ENCODE measurements around the gene PTH.

PTH gene

GRCh38 chr11:13461291-13461690 is 34.5 kb downstream of the PTH start:
- H3K27ac ChIP-seq, result no peak overlapping the region
- no peak for TF ChIP-seq ZFX (IDR thresholded peaks at IDR 0.05; ENCODE audit: borderline replicate concordance)
- no peak for TF ChIP-seq CTCF (IDR thresholded peaks at IDR 0.05)

- no peak for TF ChIP-seq ZFX (IDR thresholded peaks at IDR 0.05; ENCODE audit: borderline replicate concordance)
- no peak overlapping the region for H3K27ac ChIP-seq
Measured at GRCh38 chr11:13450832-13451397, 44.9 kb downstream of the PTH start.

- TF ChIP-seq CTCF (IDR thresholded peaks at IDR 0.05), result no peak
- no peak for TF ChIP-seq ZFX (IDR thresholded peaks at IDR 0.05; ENCODE audit: borderline replicate concordance)
- no peak overlapping the region for H3K27ac ChIP-seq
Measured at GRCh38 chr11:13449522-13449921, 46.3 kb downstream of the PTH start.

GRCh38 chr11:13448876-13449275 is 46.9 kb downstream of the PTH start:
- H3K27ac ChIP-seq, result no peak overlapping the region
- no peak for TF ChIP-seq CTCF (IDR thresholded peaks at IDR 0.05)
- no peak for TF ChIP-seq ZFX (IDR thresholded peaks at IDR 0.05; ENCODE audit: borderline replicate concordance)

GRCh38 chr11:13446444-13446843 is 49.4 kb downstream of the PTH start:
- TF ChIP-seq CTCF (IDR thresholded peaks at IDR 0.05) (no peak), ZFX (IDR thresholded peaks at IDR 0.05; ENCODE audit: borderline replicate concordance) (no peak)
- no peak overlapping the region for H3K27ac ChIP-seq

- TF ChIP-seq ZFX (IDR thresholded peaks at IDR 0.05; ENCODE audit: borderline replicate concordance), result no peak
- no peak for TF ChIP-seq CTCF (IDR thresholded peaks at IDR 0.05)
- H3K27ac ChIP-seq, result no peak overlapping the region
Measured at GRCh38 chr11:13445588-13445987, 50.2 kb downstream of the PTH start.

Data from 22Rv1 (cell line).